Measurements from ENCODE around the gene TOR1A. TPM values are rescaled to one million over a fixed set of nuclear protein-coding genes. Genes with fewer than 3 reads are reported as not detected.
"Not testable (repeated sequence)": the region's sequence is repeated elsewhere in the genome, so short reads cannot be mapped to it uniquely, and the experiment has no call there.

Gene TOR1A
- polyA plus RNA-seq, 1 experiment = 78.8 TPM

DNA sequence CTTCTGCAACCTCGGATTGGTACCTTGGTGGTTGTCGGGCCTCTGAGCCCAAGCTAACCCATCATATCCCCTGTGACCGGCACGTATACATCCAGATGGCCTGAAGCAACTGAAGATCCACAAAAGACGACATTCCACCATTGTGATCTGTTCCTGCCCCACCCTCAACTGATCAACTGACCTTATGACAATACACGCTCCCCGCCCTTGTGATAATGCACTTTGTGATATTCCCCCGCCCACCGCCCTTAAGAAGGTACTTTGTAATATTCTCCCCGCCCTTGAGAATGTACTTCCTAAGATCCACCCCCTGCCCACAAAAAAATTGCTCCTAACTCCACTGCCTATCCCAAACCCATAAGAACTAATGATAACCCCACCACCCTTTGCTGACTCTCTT is 37.5 kb downstream of the TOR1A start:
- ChIA-PET POLR2A (no interaction called here), CTCF (interaction anchor here (0.6 to 9.4 kb wide), 5 partner anchors 23 to 655 kb away, joined by 3 to 172 read pairs (median 7); partner anchors contain the start of gene ASB6)
- Histone ChIP-seq H3K36me3 (ENCODE audit: control insufficient read depth, insufficient read depth, low read length) (no peaks in the 10 kb centered on the region), H3K4me3 (ENCODE audit: low read depth, low read length) (no peak overlapping the region), H3K27me3 (ENCODE audit: control insufficient read depth, insufficient read depth, low read length) (no peaks in the 10 kb centered on the region)
- TF ChIP-seq CTCF (IDR thresholded peaks at IDR 0.05; ENCODE audit: insufficient read depth, low read depth, low read length) = no peak
- DNase-seq (ENCODE audit: low read depth) = no peak

GRCh38 chr9:129785866-129786265 is 38.1 kb downstream of the TOR1A start:
- H3K27me3 ChIP-seq (ENCODE audit: control insufficient read depth, insufficient read depth, low read length) = no peaks in the 10 kb centered on the region
- ChIA-PET POLR2A (no interaction called here), CTCF (interaction anchor here (0.6 to 9.4 kb wide), 6 partner anchors 22 to 145 kb away, joined by 3 to 172 read pairs (median 5); partner anchors contain the start of gene ASB6)
- no peak for TF ChIP-seq CTCF (IDR thresholded peaks at IDR 0.05; ENCODE audit: insufficient read depth, low read depth, low read length)
- no peaks in the 10 kb centered on the region for H3K36me3 ChIP-seq (ENCODE audit: control insufficient read depth, insufficient read depth, low read length)
- no peak overlapping the region for H3K4me3 ChIP-seq (ENCODE audit: low read depth, low read length)
- no peak for DNase-seq (ENCODE audit: low read depth)

GRCh38 chr9:129784970-129785369 is 39.0 kb downstream of the TOR1A start:
- POLR2A ChIA-PET; H3K4me3 ChIP-seq (ENCODE audit: low read depth, low read length); H3K27me3 ChIP-seq (ENCODE audit: control insufficient read depth, insufficient read depth, low read length); H3K36me3 ChIP-seq (ENCODE audit: control insufficient read depth, insufficient read depth, low read length); DNase-seq (ENCODE audit: low read depth): not testable (repeated sequence)
- CTCF ChIA-PET = interaction anchor here (0.7 to 9.4 kb wide), 10 partner anchors 8 to 646 kb away, joined by 3 to 172 read pairs (median 5); partner anchors contain the start of gene ASB6

DNA sequence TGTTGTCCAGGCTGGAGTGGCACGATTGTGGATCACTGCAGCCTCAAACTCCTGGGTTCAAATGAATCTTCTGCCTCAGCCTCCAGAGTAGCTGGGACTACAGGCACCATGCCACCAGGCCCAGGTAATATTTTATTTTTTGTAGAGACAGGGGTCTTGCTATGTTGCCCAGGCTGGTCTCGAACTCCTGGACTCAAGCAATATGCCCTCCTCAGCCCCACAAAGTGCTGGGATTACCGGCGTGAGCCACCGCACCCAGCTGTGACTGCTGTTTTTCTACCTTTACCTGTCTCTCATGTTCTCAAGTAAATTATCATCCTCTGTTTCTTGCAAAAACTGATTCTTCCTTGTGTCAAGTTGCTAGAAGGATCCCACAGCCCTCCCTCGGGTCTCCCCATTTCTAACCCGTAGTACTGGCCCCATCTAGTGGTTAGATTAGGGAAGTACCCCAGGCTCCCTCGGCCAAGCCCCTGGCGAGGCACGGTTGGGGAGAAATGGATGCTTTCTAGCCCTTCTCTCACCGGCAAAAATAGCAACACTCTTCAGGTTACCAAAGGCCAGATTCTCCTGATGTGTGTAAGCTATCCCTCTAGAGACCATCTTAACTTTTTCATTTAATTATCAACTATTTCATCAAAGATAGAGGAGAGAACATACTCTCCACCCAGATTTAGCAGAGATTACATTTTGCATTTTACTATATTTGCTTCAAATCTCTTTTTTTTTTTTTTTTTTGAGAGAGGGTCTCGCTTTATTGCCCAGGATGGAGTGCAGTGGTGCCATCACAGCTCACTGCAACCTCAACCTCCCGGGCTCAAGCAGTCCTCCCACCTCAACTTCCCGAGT is 40.2 kb downstream of the TOR1A start:
- TF ChIP-seq CTCF (IDR thresholded peaks at IDR 0.05; ENCODE audit: insufficient read depth, low read depth, low read length) = peak; percentile 92
- ChIA-PET POLR2A (no interaction called here), CTCF (interaction anchor here (0.7 to 9.4 kb wide), 23 partner anchors 9 to 652 kb away, joined by 3 to 172 read pairs (median 4); partner anchors contain the start of genes ASB6 and C9orf50)
- DNase-seq (ENCODE audit: low read depth) = no peak
- Histone ChIP-seq H3K4me3 (ENCODE audit: low read depth, low read length) (no peak overlapping the region), H3K36me3 (ENCODE audit: control insufficient read depth, insufficient read depth, low read length) (no peaks in the 10 kb centered on the region), H3K27me3 (ENCODE audit: control insufficient read depth, insufficient read depth, low read length) (no peaks in the 10 kb centered on the region)

DNA sequence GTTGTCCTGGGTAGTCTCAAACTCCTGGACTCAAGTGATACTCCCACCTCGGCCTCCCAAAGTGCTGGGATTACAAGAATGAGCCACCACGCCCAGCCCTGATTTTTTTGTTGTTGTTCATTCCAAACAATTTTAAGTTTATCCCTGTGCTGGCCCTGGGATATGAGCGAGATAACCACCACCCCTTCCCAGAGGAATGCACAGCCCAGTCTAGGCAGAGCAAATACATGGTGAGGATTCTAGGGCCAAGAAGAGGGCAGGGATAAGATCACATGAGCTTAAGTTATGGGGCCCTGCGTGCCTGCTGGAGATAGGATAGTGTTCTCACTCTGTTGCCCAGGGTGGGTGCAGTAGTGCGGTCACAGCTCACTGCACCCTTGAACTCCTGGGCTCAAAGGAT is 42.0 kb downstream of the TOR1A start:
- ChIA-PET CTCF (interaction anchor here (0.6 to 9.4 kb wide), 11 partner anchors 18 to 165 kb away, joined by 3 to 172 read pairs (median 6); partner anchors contain the start of gene ASB6), POLR2A (no interaction called here)
- Histone ChIP-seq H3K4me3 (ENCODE audit: low read depth, low read length) (no peak overlapping the region), H3K27me3 (ENCODE audit: control insufficient read depth, insufficient read depth, low read length) (no peaks in the 10 kb centered on the region), H3K36me3 (ENCODE audit: control insufficient read depth, insufficient read depth, low read length) (no peaks in the 10 kb centered on the region)
- TF ChIP-seq CTCF (IDR thresholded peaks at IDR 0.05; ENCODE audit: insufficient read depth, low read depth, low read length) = no peak
- DNase-seq (ENCODE audit: low read depth) = no peak

All from BJ (cell line).